Loucy (cell line): ENCODE results near the gene BUB1.

Source experiments
- H2AFZ ChIP-seq: fragments of 200-600 bp; sonication (generic); 2 replicates; pipeline ENCODE4 v1.6.0; 2016; ENCODE audit warnings: antibody characterized with exemption, mild to moderate bottlenecking, low read length, moderate library complexity
- H3F3A ChIP-seq: fragments of 200-600 bp; 2 replicates; pipeline ENCODE4 v1.6.0; 2016; ENCODE audit warnings: antibody characterized with exemption, low read depth, mild to moderate bottlenecking
- H3K27me3 ChIP-seq: fragments of 200-600 bp; sonication (generic); 2 replicates; pipeline ENCODE4 v1.6.1; 2014; ENCODE audit warnings: low read length, mild to moderate bottlenecking; ENCODE audit not compliant: insufficient read depth, poor library complexity, severe bottlenecking
- H3K36me3 ChIP-seq: fragments of 200-600 bp; sonication (generic); 2 replicates; pipeline ENCODE4 v1.6.1; 2016; ENCODE audit warnings: low read length; ENCODE audit not compliant: insufficient read depth
- H3K4me1 ChIP-seq: fragments of 200-600 bp; sonication (generic); 2 replicates; pipeline ENCODE4 v1.5.1; 2014; ENCODE audit warnings: low read length, mild to moderate bottlenecking; ENCODE audit not compliant: insufficient read depth, poor library complexity, severe bottlenecking
- H3K4me2 ChIP-seq: fragments of 200-600 bp; sonication (generic); 2 replicates; pipeline ENCODE4 v1.6.0; 2014; ENCODE audit warnings: antibody characterized with exemption, low read length, low read depth, mild to moderate bottlenecking; ENCODE audit not compliant: poor library complexity, severe bottlenecking
- H3K4me3 ChIP-seq: fragments of 200-600 bp; sonication (generic); 2 replicates; pipeline ENCODE4 v1.5.1; 2014; ENCODE audit warnings: low read length, mild to moderate bottlenecking, mixed read lengths; ENCODE audit not compliant: poor library complexity, severe bottlenecking
- H3K79me2 ChIP-seq: fragments of 200-600 bp; sonication (generic); 2 replicates; pipeline ENCODE4 v1.6.1; 2014; ENCODE audit warnings: low read length; ENCODE audit not compliant: insufficient read depth
- H3K9ac ChIP-seq: fragments of 200-600 bp; sonication (generic); 2 replicates; pipeline ENCODE4 v1.6.0; 2014; ENCODE audit warnings: mild to moderate bottlenecking, low read depth, low read length, moderate library complexity; ENCODE audit not compliant: poor library complexity, severe bottlenecking
- H3K9me2 ChIP-seq: fragments of 200-600 bp; sonication (generic); replicated peaks from 2 replicates; pipeline ENCODE4 v1.6.1; 2016; ENCODE audit warnings: low read depth, low read length, mixed read lengths
- H3K9me3 ChIP-seq: fragments of 200-600 bp; sonication (generic); 2 replicates; pipeline ENCODE4 v1.6.1; 2014; ENCODE audit warnings: mild to moderate bottlenecking, antibody characterized with exemption, low read length, low read depth; ENCODE audit not compliant: insufficient read depth
- H4K20me1 ChIP-seq: fragments of 200-600 bp; sonication (generic); 2 replicates; pipeline ENCODE4 v1.6.0; 2014; ENCODE audit warnings: antibody characterized with exemption, low read length, mild to moderate bottlenecking; ENCODE audit not compliant: insufficient read depth, poor library complexity, severe bottlenecking
- EZH2phosphoT487 ChIP-seq: fragments of 200-600 bp; IDR thresholded peaks from 2 replicates; pipeline ENCODE4 v1.6.1; 2018; ENCODE audit warnings: antibody characterized with exemption, mild to moderate bottlenecking, moderate library complexity, borderline replicate concordance
- TF ChIP-seq, protein P1 (sequence below): fragments of 200-600 bp; sonication (generic); conservative IDR thresholded peaks from 2 replicates; pipeline ENCODE4 v1.5.1; 2014; ENCODE audit warnings: mild to moderate bottlenecking, antibody characterized with exemption, low read length

Gene BUB1

DNA sequence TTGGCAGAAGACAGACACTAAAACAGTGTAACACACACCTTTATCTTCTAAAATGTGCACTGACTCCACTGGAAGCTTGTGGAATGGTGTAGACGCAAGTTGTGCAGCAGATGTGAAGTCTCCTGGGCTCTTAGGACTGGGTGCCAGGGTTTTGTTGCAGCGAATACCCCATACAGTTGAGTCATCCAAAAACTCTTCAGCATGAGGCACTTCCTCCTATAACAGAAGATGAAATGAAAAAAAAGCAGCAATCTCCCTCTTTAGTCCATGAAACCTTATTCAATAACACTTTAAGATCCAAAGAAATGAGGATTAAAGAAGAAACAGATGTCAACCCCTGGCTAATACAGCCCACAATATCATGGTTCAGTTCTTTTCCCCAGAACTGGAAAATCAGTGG, 22.2 kb downstream of the BUB1 start:
- H3K9ac ChIP-seq, result no peak overlapping the region
- peaks cover 3% of the 10 kb centered on the region; the same call in 1 of the 2 replicates for H3K79me2 ChIP-seq
- TF ChIP-seq, protein P1, sequence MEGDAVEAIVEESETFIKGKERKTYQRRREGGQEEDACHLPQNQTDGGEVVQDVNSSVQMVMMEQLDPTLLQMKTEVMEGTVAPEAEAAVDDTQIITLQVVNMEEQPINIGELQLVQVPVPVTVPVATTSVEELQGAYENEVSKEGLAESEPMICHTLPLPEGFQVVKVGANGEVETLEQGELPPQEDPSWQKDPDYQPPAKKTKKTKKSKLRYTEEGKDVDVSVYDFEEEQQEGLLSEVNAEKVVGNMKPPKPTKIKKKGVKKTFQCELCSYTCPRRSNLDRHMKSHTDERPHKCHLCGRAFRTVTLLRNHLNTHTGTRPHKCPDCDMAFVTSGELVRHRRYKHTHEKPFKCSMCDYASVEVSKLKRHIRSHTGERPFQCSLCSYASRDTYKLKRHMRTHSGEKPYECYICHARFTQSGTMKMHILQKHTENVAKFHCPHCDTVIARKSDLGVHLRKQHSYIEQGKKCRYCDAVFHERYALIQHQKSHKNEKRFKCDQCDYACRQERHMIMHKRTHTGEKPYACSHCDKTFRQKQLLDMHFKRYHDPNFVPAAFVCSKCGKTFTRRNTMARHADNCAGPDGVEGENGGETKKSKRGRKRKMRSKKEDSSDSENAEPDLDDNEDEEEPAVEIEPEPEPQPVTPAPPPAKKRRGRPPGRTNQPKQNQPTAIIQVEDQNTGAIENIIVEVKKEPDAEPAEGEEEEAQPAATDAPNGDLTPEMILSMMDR, result no peak
- TF ChIP-seq EZH2phosphoT487, result no peak
- H3K9me3 ChIP-seq, result no peaks in the 10 kb centered on the region
- peaks cover 4% of the 10 kb centered on the region for H4K20me1 ChIP-seq
- no peak overlapping the region for H3K4me3 ChIP-seq
- no peaks in the 10 kb centered on the region for H3K4me1 ChIP-seq
- H3F3A ChIP-seq, result no peaks in the 10 kb centered on the region
- no peaks in the 10 kb centered on the region for H3K27me3 ChIP-seq
- H3K9me2 ChIP-seq, result no peaks in the 10 kb centered on the region
- no peak overlapping the region for H3K4me2 ChIP-seq
- peaks cover 99% of the 10 kb centered on the region for H3K36me3 ChIP-seq
- H2AFZ ChIP-seq, result no peak overlapping the region

- H3K9me2 ChIP-seq, result no peaks in the 10 kb centered on the region
- no peak overlapping the region for H2AFZ ChIP-seq
- no peaks in the 10 kb centered on the region for H3F3A ChIP-seq
- H3K4me1 ChIP-seq, result no peaks in the 10 kb centered on the region
- H3K4me3 ChIP-seq, result no peak overlapping the region
- no peaks in the 10 kb centered on the region for H3K9me3 ChIP-seq
- H3K27me3 ChIP-seq, result no peaks in the 10 kb centered on the region
- no peak for TF ChIP-seq EZH2phosphoT487
- TF ChIP-seq, protein P1, result no peak
- H3K36me3 ChIP-seq, result peaks cover 97% of the 10 kb centered on the region
- no peak overlapping the region for H3K4me2 ChIP-seq
- H3K9ac ChIP-seq, result no peak overlapping the region
- peaks cover 6% of the 10 kb centered on the region; the same call in 1 of the 2 replicates for H3K79me2 ChIP-seq
- H4K20me1 ChIP-seq, result peaks cover 4% of the 10 kb centered on the region
Observed at GRCh38 chr2:110653861-110654260, 24.0 kb downstream of the BUB1 start.

GRCh38 chr2:110650346-110650745, 27.5 kb downstream of the BUB1 start:
- Histone ChIP-seq H3K9me3 (no peaks in the 10 kb centered on the region), H4K20me1 (peaks cover 20% of the 10 kb centered on the region), H3K4me3 (no peak overlapping the region), H3K9ac (no peak overlapping the region), H3K27me3 (no peaks in the 10 kb centered on the region), H3K36me3 (peaks cover 84% of the 10 kb centered on the region), H2AFZ (no peak overlapping the region), H3K9me2 (no peaks in the 10 kb centered on the region), H3F3A (no peaks in the 10 kb centered on the region), H3K4me1 (peaks cover 7% of the 10 kb centered on the region), H3K79me2 (peaks cover 39% of the 10 kb centered on the region), H3K4me2 (no peak overlapping the region)
- no peak for TF ChIP-seq EZH2phosphoT487
- TF ChIP-seq, protein P1, result no peak
